COLO829 (cell line): ENCODE data around the gene IFI16.
"Not testable (repeated sequence)": the region's sequence is repeated elsewhere in the genome, so short reads cannot be mapped to it uniquely, and the experiment has no call there.

Source experiments
- DNase-seq: peaks from one replicate; pipeline ENCODE4 v3.0.0; 2012; ENCODE audit warnings: low spot score

Gene IFI16

GRCh38 chr1:159009704-159010361 is at the start of gene IFI16:
TSS of gene IFI16 (plus strand) at chr1:159009907. CDS start at chr1:159014681, 4,774 bp downstream.
- DNase-seq: peak; percentile 94

GRCh38 chr1:158961178-158961577 is 48.5 kb upstream of the IFI16 start:
- DNase-seq: no peak

DNA sequence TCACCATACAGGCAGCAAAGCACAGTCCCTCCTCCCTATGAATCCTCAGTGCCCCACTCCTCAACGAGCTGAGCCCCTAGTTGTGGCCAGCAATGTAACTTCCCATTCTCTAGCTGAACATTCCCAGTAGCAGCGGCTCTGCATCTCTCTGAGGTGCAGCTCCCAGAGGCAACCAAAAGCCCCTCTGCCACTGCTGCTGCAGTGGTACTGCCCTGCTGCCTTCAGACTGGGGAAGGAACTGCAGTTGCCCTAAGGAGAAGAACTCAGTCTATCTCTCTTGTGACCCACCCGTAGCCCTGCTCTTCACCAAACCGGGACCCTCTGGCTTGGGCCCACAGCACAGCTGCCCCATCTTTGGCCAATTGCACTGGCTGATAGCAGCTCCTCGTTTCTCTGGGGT is 46.7 kb upstream of the IFI16 start:
- DNase-seq: no peak

DNA sequence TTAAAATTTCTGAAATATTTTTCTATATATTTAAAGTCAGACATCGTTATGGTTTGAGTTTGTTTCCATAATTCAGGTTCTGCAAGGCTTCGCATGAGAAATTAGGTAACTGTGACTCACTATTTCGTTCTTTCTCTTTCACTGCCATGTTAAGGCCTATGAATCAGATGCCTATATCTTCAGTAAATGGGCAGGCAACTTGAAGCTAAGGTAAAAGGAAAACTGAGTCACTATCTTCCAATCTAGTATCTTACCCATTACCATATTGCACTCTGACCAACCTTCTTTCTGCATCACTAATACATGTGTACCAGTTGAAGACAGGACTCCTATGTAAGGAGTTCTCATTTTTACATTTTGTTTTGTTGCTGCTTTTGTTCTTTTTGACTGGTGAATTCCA is 40.5 kb upstream of the IFI16 start:
- no peak for DNase-seq

DNA sequence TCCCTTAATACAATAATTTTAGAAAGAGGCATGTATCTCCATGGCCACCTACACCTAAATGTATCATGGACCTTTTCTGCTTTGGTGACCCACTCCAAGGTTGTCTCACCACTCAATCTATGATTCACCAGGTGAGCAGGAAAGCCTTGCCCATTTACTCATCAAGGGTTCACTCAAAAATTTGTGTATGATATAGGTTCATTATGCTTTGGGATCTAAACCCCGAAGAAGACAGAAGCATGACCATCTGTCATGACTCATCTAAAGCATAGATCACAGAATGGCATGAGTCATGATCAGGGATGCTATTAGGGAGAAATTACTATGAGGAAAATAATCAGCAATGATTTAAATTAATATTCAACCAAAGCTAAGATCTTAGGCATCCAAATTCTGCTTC is 39.9 kb upstream of the IFI16 start:
- DNase-seq: no peak

GRCh38 chr1:158972841-158973240 is 36.9 kb upstream of the IFI16 start:
- DNase-seq: no peak

DNA sequence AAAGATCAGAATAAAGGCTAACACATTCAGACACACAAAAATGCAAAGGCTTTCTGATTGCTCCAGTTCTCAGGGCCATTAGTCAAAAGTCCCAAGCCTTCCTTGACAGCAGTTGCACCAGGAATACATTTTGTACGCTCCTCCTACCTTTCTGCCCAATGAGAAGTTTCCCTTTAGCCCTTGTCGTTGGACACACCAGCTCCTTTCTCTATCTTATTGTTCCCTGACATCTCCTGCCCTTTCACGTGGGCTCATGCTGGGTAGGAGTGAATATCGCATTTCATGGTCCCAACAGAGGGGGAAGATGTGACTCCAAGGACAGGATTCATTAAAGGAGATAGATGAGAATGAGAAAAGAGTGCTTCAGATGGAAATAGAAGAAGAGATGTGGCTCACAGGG is 33.5 kb upstream of the IFI16 start:
- DNase-seq: no peak

GRCh38 chr1:158978730-158979129 is 31.0 kb upstream of the IFI16 start:
- DNase-seq: no peak

- no peak for DNase-seq
These were observed 30.5 kb upstream of the IFI16 start for GRCh38 chr1:158979229-158979628.

- DNase-seq: no peak
These were observed 26.5 kb upstream of the IFI16 start for GRCh38 chr1:158983235-158983634.

GRCh38 chr1:158984386-158984785 is 25.3 kb upstream of the IFI16 start:
- no peak for DNase-seq

DNA sequence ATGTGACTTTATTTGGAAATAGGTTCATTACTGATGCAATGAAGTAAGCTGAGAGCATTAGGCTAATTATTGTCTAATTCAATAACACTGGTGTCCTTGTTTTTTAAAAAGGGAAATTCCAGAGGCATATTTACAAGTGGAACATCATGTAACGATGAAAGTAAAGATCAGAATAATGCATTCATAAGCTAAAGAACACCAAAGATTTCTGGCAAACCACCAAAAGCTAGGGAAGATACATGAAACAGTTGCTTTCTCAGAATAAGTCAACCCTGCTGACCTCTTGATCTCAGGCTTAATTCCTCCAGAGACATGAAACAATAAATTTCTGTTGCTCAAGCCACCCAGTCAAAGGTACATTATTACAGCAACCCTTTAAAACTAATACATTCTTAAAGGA is 20.3 kb upstream of the IFI16 start:
- peak; percentile 65 for DNase-seq

- no peak for DNase-seq
These were observed 16.9 kb upstream of the IFI16 start for GRCh38 chr1:158992787-158993312.

GRCh38 chr1:158996998-158997397 is 12.7 kb upstream of the IFI16 start:
- DNase-seq: no peak

GRCh38 chr1:158998037-158998780 is 11.5 kb upstream of the IFI16 start:
- no peak for DNase-seq

DNA sequence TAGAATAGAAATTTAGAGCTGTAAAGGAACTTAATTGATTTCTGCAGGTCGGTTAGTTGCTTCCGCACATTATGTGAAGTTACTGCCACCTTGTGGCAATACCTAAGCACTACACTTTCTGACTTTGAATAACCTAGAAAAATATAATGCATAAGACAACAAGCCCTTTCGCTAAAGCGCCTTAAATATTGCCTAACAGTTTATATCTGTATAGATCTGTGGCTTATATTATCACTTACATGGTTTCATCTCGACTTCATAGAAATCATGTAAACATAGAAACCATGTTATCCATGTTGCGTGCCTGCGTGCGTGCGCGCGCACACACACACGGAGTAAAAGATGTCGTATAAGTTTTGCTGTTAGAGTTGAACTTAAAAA is 10.9 kb upstream of the IFI16 start:
- DNase-seq: no peak

DNA sequence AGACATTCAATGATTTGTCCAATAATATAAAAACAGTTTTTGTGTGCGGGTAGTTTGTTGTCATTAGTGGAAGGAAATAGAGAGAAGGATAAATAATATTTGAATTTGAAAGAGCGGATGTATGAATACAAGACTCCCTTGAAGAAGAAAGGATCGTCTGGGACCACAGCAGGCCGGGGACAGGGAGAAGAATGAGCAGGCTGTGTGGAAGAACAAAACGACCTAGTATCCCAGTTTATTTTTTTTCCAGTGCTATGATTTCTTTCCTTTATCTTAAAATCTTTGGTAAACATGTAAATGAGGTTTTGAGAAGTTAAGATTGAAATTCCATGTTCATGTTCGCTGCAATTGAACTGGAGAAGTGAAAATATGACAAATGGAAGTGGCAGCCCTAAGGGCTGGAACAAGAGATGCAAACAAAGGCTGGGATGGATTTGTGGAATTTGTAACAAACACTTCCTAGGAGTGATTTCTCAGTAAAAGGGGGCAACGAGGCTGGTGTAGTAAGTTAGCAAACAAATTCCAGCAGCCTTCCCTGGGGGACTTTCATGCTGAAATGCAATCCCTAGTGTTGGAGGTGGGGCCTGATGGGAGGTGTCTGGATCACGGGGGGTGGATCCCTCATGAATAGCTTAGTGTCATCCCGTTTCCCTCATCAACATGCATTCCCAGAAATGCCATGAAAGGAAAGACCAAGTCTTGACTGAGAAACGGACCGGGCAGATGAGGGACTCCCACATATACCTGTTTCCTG is 10.2 kb upstream of the IFI16 start:
- peak; percentile 88 for DNase-seq

DNA sequence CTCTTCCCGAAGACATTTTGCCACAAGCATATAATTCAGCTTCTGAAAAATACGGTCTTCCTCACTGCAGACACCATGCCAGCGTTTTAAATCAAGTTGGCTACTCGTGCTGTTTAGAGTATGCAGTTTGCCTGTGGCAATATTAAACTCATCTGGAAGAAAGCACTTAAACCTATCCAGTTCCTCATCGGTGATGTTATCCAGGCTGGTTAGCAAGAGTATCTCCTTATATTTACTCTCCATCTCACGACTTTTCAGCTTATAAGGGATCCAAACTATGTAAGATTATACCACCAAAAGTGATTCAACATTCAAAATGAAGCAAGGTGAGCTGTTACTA is 9.7 kb upstream of the IFI16 start:
- no peak for DNase-seq

DNA sequence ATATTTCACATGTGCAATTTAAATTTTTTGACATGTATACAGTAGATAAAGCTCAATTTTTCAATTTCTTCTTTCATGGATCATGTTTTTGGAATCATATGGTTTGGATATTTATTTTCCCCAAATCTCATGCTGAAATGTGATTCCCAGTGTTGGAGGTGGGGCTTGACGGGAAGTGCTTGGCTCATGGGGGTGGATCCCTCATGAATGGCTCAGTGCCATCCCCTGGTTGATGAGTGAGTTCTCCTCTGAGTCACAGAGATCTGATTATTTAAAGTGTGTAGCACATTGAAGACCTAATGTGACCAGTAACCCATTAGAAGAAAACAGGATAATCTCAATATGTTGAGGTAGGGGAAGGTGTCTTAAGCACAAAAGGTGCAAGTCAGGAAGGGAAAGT is 9.1 kb upstream of the IFI16 start:
- peak; percentile 92 for DNase-seq

- no peak for DNase-seq
These were observed 4.5 kb upstream of the IFI16 start for GRCh38 chr1:159005161-159005560.

DNA sequence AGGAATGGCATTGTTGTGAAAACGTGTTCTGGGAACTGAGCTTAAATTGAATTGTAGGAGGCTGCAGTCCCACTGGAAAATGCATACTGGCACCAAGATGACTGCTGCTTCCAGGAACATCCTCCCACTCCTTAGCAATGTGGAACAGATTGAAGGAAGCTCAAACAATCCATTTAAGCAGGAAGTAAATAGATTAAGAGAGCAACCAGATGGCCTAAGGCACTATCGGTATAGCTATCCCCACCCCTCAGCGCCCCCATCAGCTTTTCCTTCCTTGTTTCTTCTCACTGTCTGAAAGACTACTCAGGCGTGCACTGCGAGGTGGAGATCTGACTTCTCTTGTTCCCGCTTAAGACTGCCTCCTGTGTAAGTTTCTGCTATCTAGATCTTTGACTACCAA is 4.0 kb upstream of the IFI16 start:
- DNase-seq: no peak

DNA sequence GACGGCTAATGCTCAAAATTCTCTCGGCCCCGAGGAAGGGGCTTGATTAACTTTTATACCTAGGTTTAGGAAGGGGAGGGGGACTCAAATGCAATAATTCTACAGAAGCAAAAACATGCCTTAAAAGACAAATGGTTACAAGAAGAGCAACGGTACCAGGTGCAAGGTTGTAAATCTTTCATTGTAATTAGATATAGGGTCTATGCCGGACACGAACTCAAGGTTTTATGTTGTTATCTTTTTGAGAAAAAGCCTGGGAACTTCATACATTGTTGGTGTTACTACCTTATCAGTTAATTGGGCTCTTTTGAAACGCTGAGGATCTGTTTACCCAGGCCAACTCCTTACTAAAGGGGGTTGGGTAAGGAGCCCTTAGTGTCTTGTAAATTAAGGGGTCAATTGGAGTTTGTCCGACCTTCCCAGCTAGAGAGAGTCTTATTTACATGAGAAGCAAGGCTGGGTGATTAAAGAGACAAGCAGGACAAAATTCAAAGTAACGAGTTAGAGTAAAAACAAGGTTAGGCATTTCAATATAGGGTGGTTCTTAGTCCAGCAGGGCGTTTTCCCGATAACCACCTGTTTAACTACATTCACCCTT is 3.4 kb upstream of the IFI16 start:
- not testable (repeated sequence) for DNase-seq

GRCh38 chr1:159007726-159008125 is 2.0 kb upstream of the IFI16 start:
- DNase-seq: no peak
